Measurements from ENCODE around the gene MORF4L2.
"Not testable (repeated sequence)": the region's sequence is repeated elsewhere in the genome, so short reads cannot be mapped to it uniquely, and the experiment has no call there.

The MORF4L2 gene

GRCh38 chrX:103681443-103681842 is 5.1 kb downstream of the MORF4L2 start:
- TF ChIP-seq, protein P1, sequence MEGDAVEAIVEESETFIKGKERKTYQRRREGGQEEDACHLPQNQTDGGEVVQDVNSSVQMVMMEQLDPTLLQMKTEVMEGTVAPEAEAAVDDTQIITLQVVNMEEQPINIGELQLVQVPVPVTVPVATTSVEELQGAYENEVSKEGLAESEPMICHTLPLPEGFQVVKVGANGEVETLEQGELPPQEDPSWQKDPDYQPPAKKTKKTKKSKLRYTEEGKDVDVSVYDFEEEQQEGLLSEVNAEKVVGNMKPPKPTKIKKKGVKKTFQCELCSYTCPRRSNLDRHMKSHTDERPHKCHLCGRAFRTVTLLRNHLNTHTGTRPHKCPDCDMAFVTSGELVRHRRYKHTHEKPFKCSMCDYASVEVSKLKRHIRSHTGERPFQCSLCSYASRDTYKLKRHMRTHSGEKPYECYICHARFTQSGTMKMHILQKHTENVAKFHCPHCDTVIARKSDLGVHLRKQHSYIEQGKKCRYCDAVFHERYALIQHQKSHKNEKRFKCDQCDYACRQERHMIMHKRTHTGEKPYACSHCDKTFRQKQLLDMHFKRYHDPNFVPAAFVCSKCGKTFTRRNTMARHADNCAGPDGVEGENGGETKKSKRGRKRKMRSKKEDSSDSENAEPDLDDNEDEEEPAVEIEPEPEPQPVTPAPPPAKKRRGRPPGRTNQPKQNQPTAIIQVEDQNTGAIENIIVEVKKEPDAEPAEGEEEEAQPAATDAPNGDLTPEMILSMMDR (IDR thresholded peaks at IDR 0.05; ENCODE audit: low read depth, low read length), result no peak

DNA sequence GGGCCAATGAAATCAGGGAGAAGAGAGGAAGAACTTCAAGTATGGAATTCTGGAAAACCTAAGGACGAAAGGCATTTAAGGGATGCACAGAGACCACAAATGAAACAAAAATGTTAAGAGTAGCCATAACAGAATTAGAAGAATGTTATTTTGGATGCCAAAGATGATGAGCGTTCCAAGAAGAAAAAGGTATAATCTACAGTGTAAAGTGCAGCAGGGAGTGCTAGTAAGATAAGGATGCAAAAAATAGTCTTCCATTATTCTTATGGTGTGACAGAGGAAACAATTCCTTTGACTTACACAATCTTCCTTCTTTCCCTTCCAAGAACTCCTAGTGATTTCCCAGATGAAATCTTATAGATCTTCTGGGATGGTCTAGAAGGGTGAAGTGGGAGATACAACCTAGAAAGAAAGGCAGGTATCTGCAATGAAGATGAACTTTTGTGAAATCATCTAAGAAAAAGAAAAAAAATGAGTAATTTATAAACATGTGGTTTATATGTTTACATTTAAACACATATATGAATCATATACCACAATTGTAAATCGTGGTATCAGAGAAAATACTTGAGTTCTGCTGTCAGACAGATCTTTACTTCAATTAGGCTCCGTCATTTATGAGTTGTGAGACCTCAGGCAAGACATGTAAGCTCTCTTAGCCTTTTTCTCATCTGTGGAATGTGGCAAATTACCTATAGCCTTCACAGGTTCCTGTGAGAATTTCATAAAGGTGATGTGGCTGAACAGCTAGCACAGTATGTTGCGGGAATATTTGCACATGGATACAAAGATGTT is 8.1 kb downstream of the MORF4L2 start:
- TF ChIP-seq, protein P1 (IDR thresholded peaks at IDR 0.05; ENCODE audit: low read depth, low read length), result no peak
- H3K4me3 ChIP-seq (ENCODE audit: low read depth, low read length), result no peak overlapping the region

More at GRCh38 chrX:103681443-103681842, 5.1 kb downstream of the MORF4L2 start:
- no peak overlapping the region for H3K4me3 ChIP-seq (ENCODE audit: low read depth, low read length)

DNA sequence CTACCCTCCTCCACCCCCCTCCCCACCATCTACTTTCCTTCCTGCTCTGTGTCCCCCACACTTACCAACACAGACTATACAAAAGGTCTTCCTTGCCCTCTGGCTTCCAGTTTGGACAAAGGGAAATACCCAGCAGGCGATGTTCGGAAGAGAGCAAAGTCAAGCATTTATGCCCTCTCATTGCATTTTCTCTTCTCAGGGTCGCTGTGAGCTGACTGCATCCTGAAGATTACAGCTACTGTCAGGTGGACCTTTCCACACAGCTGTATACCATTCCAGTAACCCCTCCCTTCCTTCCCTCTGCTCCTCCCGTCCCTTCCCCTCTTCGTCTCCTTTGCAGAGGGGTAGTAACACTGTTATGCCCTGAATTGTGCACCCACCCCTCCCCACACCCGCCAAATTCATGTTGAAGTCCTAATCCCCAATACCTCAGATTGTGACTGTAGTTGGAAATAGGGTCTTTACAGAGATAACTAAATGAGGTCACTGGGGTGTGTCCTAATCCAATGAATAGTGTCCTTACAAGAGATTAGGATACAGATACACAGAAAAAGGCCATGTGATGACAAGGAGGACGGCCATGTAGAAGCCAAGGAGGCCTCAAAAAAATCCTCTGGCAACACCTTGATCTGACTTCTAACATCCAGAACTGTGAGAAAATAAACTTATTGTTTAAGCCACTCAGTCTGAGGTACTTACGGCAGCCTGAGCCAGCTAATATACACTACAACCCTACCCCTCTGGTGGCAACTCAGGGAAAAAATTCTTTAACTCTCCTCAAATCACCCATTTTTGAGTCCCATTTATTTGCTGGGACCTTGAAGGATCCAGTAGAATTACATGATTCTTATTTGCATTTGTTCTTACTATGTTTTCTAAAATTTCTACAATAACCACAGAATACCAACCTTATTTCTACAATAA is 11.7 kb downstream of the MORF4L2 start:
- TF ChIP-seq, protein P1 (IDR thresholded peaks at IDR 0.05; ENCODE audit: low read depth, low read length), result no peak
- no peak overlapping the region for H3K4me3 ChIP-seq (ENCODE audit: low read depth, low read length)

DNA sequence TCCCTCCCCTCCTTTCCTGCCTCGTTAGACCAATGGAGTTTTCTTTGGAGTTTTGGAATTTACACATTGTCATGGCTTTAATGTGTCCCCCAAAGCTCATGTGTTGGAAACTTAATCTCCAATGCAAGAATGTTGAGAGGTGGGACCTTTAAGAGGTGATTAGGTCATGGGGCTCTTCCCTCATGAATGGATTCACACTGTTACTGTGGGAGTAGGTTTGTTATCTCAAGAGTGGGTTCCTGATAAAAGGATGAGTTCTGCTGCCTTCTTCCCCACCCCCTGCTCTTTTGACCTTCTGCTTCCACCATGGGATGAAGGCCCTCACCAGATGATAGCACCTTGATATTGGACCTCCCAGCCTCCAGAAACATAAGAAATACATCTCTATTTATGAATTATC is 16.8 kb downstream of the MORF4L2 start:
- no peak overlapping the region for H3K4me3 ChIP-seq (ENCODE audit: low read depth, low read length)
- TF ChIP-seq, protein P1 (IDR thresholded peaks at IDR 0.05; ENCODE audit: low read depth, low read length), result no peak

- H3K4me3 ChIP-seq (ENCODE audit: low read depth, low read length), result no peak overlapping the region
- TF ChIP-seq, protein P1 (IDR thresholded peaks at IDR 0.05; ENCODE audit: low read depth, low read length), result no peak
Measured at GRCh38 chrX:103666202-103667107, 20.0 kb downstream of the MORF4L2 start.

GRCh38 chrX:103663981-103664762 is 22.3 kb downstream of the MORF4L2 start:
- H3K4me3 ChIP-seq (ENCODE audit: low read depth, low read length), result no peak overlapping the region

DNA sequence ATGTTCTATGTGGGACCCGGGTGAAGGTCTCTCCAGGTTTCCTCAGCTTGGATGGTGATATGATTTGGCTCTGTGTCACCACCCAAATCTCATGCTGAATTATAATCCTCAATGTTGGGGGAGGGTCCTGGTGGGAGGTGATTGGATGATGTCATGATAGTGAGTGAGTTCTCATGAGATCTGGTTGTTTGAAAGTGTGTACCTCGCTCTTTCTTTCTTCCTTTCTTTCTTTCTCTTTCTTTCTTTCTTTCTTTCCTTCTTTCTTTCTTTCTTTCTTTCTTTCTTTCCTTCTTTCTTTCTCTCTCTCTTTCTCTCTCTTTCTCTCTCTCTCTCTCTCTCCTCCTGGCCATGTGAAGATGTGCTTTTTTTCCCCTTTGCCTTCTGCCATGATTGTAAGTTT is 27.0 kb downstream of the MORF4L2 start:
- not testable (repeated sequence) for H3K4me3 ChIP-seq (ENCODE audit: low read depth, low read length)

More at GRCh38 chrX:103663981-103664762, 22.3 kb downstream of the MORF4L2 start:
- TF ChIP-seq, protein P1 (IDR thresholded peaks at IDR 0.05; ENCODE audit: low read depth, low read length), result no peak

All from WI38 (cell line).